MM.1S (cell line): ENCODE results near the gene UGCG.

Experiments
- DNase-seq: peaks from one replicate; pipeline ENCODE4 v3.0.0-alpha.2; 2015
- H2AFZ ChIP-seq: fragments of 300-600 bp; sonication (generic); 2 replicates; pipeline ENCODE4 v1.6.0; 2016; ENCODE audit warnings: antibody characterized with exemption, low read length
- H3F3A ChIP-seq: fragments of 300-600 bp; sonication (generic); 2 replicates; pipeline ENCODE4 v1.6.1; 2016; ENCODE audit warnings: mild to moderate bottlenecking, antibody characterized with exemption, low read length, moderate library complexity, mixed read lengths; ENCODE audit not compliant: insufficient read depth
- H3K27ac ChIP-seq: fragments of 300-600 bp; sonication (generic); 2 replicates; pipeline ENCODE4 v1.5.1; 2016; ENCODE audit warnings: mild to moderate bottlenecking, low read length
- H3K27me3 ChIP-seq: fragments of 300-600 bp; sonication (generic); replicated peaks from 2 replicates; pipeline ENCODE4 v1.6.0; 2016; ENCODE audit warnings: low read length; ENCODE audit not compliant: insufficient read depth
- H3K36me3 ChIP-seq: fragments of 300-600 bp; sonication (generic); replicated peaks from 2 replicates; pipeline ENCODE4 v1.6.1; 2016; ENCODE audit warnings: mild to moderate bottlenecking, low read length, mixed read lengths; ENCODE audit not compliant: insufficient read depth
- H3K4me1 ChIP-seq: fragments of 300-600 bp; sonication (generic); 2 replicates; pipeline ENCODE4 v1.6.1; 2016; ENCODE audit warnings: low read length, mixed read lengths
- H3K4me2 ChIP-seq: fragments of 300-600 bp; sonication (generic); 2 replicates; pipeline ENCODE4 v1.6.0; 2016; ENCODE audit warnings: low read depth, low read length
- H3K4me3 ChIP-seq: fragments of 300-600 bp; sonication (generic); 2 replicates; pipeline ENCODE4 v1.5.1; 2016; ENCODE audit warnings: low read length, mixed read lengths
- H3K79me2 ChIP-seq: fragments of 300-600 bp; sonication (generic); 2 replicates; pipeline ENCODE4 v1.6.1; 2016; ENCODE audit warnings: mixed run types, low read length, mixed read lengths
- H3K9ac ChIP-seq: fragments of 300-600 bp; sonication (generic); 2 replicates; pipeline ENCODE4 v1.6.1; 2016; ENCODE audit warnings: low read length, mixed read lengths
- H3K9me2 ChIP-seq: fragments of 300-600 bp; sonication (generic); replicated peaks from 2 replicates; pipeline ENCODE4 v1.6.1; 2016; ENCODE audit warnings: mild to moderate bottlenecking, low read length, mixed read lengths; ENCODE audit not compliant: insufficient read depth
- H3K9me3 ChIP-seq: fragments of 300-600 bp; sonication (generic); replicated peaks from 2 replicates; pipeline ENCODE4 v1.6.1; 2016; ENCODE audit warnings: mild to moderate bottlenecking, low read length, mixed read lengths; ENCODE audit not compliant: insufficient read depth
- H4K20me1 ChIP-seq: fragments of 300-600 bp; sonication (generic); 2 replicates; pipeline ENCODE4 v1.6.1; 2016; ENCODE audit warnings: mild to moderate bottlenecking, low read length, moderate library complexity, mixed read lengths; ENCODE audit not compliant: insufficient read depth
- CTCF ChIP-seq: fragments of 300-600 bp; sonication (generic); IDR thresholded peaks from 2 replicates; pipeline ENCODE4 v1.5.1; 2016; ENCODE audit warnings: antibody characterized with exemption, low read length, mixed read lengths
- EZH2 ChIP-seq: fragments of 300-600 bp; sonication (generic); optimal IDR thresholded peaks from 2 replicates; pipeline ENCODE3; 2017; ENCODE audit warnings: low read depth, mild to moderate bottlenecking, antibody characterized with exemption, low read length, mixed read lengths
- EZH2phosphoT487 ChIP-seq: fragments of 300-600 bp; sonication (generic); IDR thresholded peaks from 2 replicates; pipeline ENCODE4 v1.6.1; 2018; ENCODE audit warnings: antibody characterized with exemption, low read length

Gene UGCG

GRCh38 chr9:111970827-111971226 lies 74.2 kb downstream of the UGCG start:
- no peaks in the 10 kb centered on the region for H3F3A ChIP-seq
- no peaks in the 10 kb centered on the region for H3K4me1 ChIP-seq
- no peaks in the 10 kb centered on the region for H3K79me2 ChIP-seq
- no peaks in the 10 kb centered on the region for H3K27me3 ChIP-seq
- no peaks in the 10 kb centered on the region for H3K9me2 ChIP-seq
- H3K36me3 ChIP-seq = no peaks in the 10 kb centered on the region
- no peak overlapping the region for H3K27ac ChIP-seq
- no peak overlapping the region for H3K4me3 ChIP-seq
- DNase-seq = no peak
- H4K20me1 ChIP-seq = no peaks in the 10 kb centered on the region
- H3K4me2 ChIP-seq = no peak overlapping the region
- no peak overlapping the region for H2AFZ ChIP-seq
- no peaks in the 10 kb centered on the region for H3K9me3 ChIP-seq
- TF ChIP-seq EZH2 = no peak
- no peak for TF ChIP-seq CTCF
- TF ChIP-seq EZH2phosphoT487 = no peak
- no peak overlapping the region for H3K9ac ChIP-seq

DNA sequence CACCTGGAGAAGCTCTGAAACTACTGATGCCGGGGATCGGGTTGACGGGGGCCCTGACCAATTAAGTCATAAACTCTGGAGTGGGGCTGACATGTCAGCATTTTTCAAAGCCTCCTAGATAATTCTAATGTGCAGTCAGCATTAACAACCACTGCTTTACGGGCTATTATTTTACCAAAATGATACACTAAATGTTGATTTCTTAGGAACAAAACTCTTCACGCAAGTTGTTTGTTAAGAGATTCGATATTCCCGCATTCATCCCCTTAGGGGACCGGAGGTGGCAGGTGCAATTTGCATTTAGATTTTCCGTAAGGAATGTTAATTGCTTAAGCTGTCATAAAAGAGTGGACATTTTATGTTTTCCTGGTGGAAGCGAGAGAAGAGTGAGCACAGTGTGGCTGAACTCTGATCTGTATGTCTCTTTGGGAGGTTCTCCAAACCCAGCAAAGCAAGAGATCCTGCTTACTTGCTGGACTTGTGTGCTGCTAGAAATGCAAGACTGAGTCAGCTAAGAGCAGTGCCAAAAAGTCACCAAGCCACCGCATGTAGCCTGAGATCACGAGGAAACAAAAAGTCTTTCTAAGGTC lies 77.6 kb downstream of the UGCG start:
- H4K20me1 ChIP-seq = no peaks in the 10 kb centered on the region
- TF ChIP-seq CTCF = no peak
- TF ChIP-seq EZH2phosphoT487 = no peak
- no peak for TF ChIP-seq EZH2
- no peaks in the 10 kb centered on the region for H3K9me3 ChIP-seq
- no peaks in the 10 kb centered on the region for H3K9me2 ChIP-seq
- H2AFZ ChIP-seq = no peak overlapping the region
- H3K4me3 ChIP-seq = no peak overlapping the region
- DNase-seq = no peak
- no peak overlapping the region for H3K9ac ChIP-seq
- no peak overlapping the region for H3K27ac ChIP-seq
- H3K36me3 ChIP-seq = no peaks in the 10 kb centered on the region
- H3K27me3 ChIP-seq = no peaks in the 10 kb centered on the region
- H3K4me1 ChIP-seq = no peaks in the 10 kb centered on the region
- no peak overlapping the region for H3K4me2 ChIP-seq
- H3K79me2 ChIP-seq = no peaks in the 10 kb centered on the region
- no peaks in the 10 kb centered on the region for H3F3A ChIP-seq

- no peak overlapping the region for H3K4me3 ChIP-seq
- TF ChIP-seq EZH2phosphoT487 (no peak), CTCF (peak; percentile 36), EZH2 (no peak)
- H4K20me1 ChIP-seq = no peaks in the 10 kb centered on the region
- no peaks in the 10 kb centered on the region for H3F3A ChIP-seq
- H3K4me2 ChIP-seq = no peak overlapping the region
- no peak overlapping the region for H3K9ac ChIP-seq
- no peak overlapping the region for H2AFZ ChIP-seq
- no peaks in the 10 kb centered on the region for H3K4me1 ChIP-seq
- peak; percentile 37 for DNase-seq
- no peaks in the 10 kb centered on the region for H3K27me3 ChIP-seq
- H3K27ac ChIP-seq = no peak overlapping the region
- no peaks in the 10 kb centered on the region for H3K9me3 ChIP-seq
- H3K36me3 ChIP-seq = no peaks in the 10 kb centered on the region
- H3K79me2 ChIP-seq = no peaks in the 10 kb centered on the region
- no peaks in the 10 kb centered on the region for H3K9me2 ChIP-seq
Measured at GRCh38 chr9:111975709-111976108, 79.1 kb downstream of the UGCG start.
